Hippocampal formation (tissue), 2 donors: ENCODE measurements around the gene SRGN.
A peak's percentile ranks its signal among the peaks of the same experiment; 100 is the strongest.

ENCODE experiments used
- DNase-seq, 2 donors: peaks; one replicate each; lab custom pipeline; 2025; lab: John Stamatoyannopoulos, UW

SRGN gene

GRCh38 chr10:69090685-69091084, 2.8 kb downstream of the SRGN start:
- no peak for DNase-seq

GRCh38 chr10:69091143-69091651, 3.3 kb downstream of the SRGN start:
- no peak for DNase-seq

GRCh38 chr10:69092959-69093850, 5.3 kb downstream of the SRGN start:
- peak; percentile 8 to 16 for DNase-seq

- DNase-seq, result no peak
These were observed 6.0 kb downstream of the SRGN start for GRCh38 chr10:69093933-69094332.

- no peak for DNase-seq
These were observed 8.1 kb downstream of the SRGN start for GRCh38 chr10:69096045-69096444.

- no peak for DNase-seq
These were observed 9.8 kb downstream of the SRGN start for GRCh38 chr10:69097729-69098128.

- DNase-seq, result no peak
These were observed 12.4 kb downstream of the SRGN start for GRCh38 chr10:69100136-69100872.

GRCh38 chr10:69101451-69102095, 13.7 kb downstream of the SRGN start:
- DNase-seq, result no peak

GRCh38 chr10:69102440-69102839, 14.5 kb downstream of the SRGN start:
- DNase-seq, result no peak

- no peak for DNase-seq
These were observed 15.9 kb downstream of the SRGN start for GRCh38 chr10:69103784-69104183.

GRCh38 chr10:69104994-69105790, 17.3 kb downstream of the SRGN start:
- no peak for DNase-seq

GRCh38 chr10:69107176-69107490, 19.2 kb downstream of the SRGN start:
- DNase-seq, result no peak

- DNase-seq, result no peak
These were observed 19.8 kb downstream of the SRGN start for GRCh38 chr10:69107699-69108098.

- DNase-seq, result no peak
These were observed 32.0 kb downstream of the SRGN start for GRCh38 chr10:69119896-69120295.

- DNase-seq, result peak; percentile 63
These were observed 35.4 kb downstream of the SRGN start for GRCh38 chr10:69123306-69123746.

GRCh38 chr10:69123747-69124562, 36.1 kb downstream of the SRGN start, which contains the start of gene VPS26A:
Gene VPS26A (plus strand): TSS chr10:69124178. CDS start chr10:69124278, 100 bp downstream.
- peak; percentile 97 to 99 for DNase-seq

GRCh38 chr10:69124563-69125268, 36.8 kb downstream of the SRGN start:
- DNase-seq, result peak; percentile 5 to 29

GRCh38 chr10:69125554-69125953, 37.7 kb downstream of the SRGN start:
- DNase-seq, result no peak

- DNase-seq, result no peak
These were observed 42.3 kb downstream of the SRGN start for GRCh38 chr10:69130251-69130650.

- DNase-seq, result no peak
These were observed 52.1 kb downstream of the SRGN start for GRCh38 chr10:69139961-69140360.
